Mesodermal cell (in vitro differentiated cells): ENCODE results near the gene UBE2L3.

Experiments
- H3K27ac ChIP-seq: 2 replicates; pipeline ENCODE4 v1.7.0; 2013; ENCODE audit warnings: mild to moderate bottlenecking, low read depth, low read length, moderate library complexity; ENCODE audit not compliant: severe bottlenecking
- H3K36me3 ChIP-seq: 2 replicates; pipeline ENCODE4 v1.7.1; 2013; ENCODE audit warnings: mild to moderate bottlenecking, low read length, moderate library complexity; ENCODE audit not compliant: control insufficient read depth, insufficient read depth
- H3K4me1 ChIP-seq: one replicate; pipeline ENCODE4 v1.7.1; 2013; ENCODE audit warnings: mild to moderate bottlenecking, low read length; ENCODE audit not compliant: insufficient read depth, control insufficient read depth, poor library complexity, severe bottlenecking
- H3K4me3 ChIP-seq: 2 replicates; pipeline ENCODE4 v1.7.0; 2013; ENCODE audit warnings: low read length, control low read depth, mild to moderate bottlenecking; ENCODE audit not compliant: insufficient read depth, poor library complexity, severe bottlenecking; ENCODE audit errors: extremely low read depth
- H3K9me3 ChIP-seq: 2 replicates; pipeline ENCODE4 v1.7.1; 2013; ENCODE audit warnings: mild to moderate bottlenecking, low read length, moderate library complexity; ENCODE audit not compliant: control insufficient read depth
- WGBS, 2 experiments: methylation state at CpG; one replicate each; pipeline ENCODE4 v1.1.5; 2013; ENCODE audit warnings: missing lambda C conversion rate in 2 of 2; ENCODE audit not compliant: insufficient coverage in 2 of 2; 5-methylcytosine and 5-hydroxymethylcytosine counted together

UBE2L3 gene

GRCh38 chr22:21650823-21651520, 83.5 kb downstream of the UBE2L3 start:
- H3K27ac ChIP-seq: peak overlapping the region; percentile 84
- H3K9me3 ChIP-seq: no peaks in the 10 kb centered on the region
- H3K4me3 ChIP-seq: peak overlapping the region; percentile 75
- H3K36me3 ChIP-seq: peaks cover 49% of the 10 kb centered on the region
- peaks cover 17% of the 10 kb centered on the region for H3K4me1 ChIP-seq
- 0 to 7% methylated on average over 1 to 3 of the region's 6 CpGs for WGBS, 2 experiments

GRCh38 chr22:21651521-21652009, 84.1 kb downstream of the UBE2L3 start:
- H3K9me3 ChIP-seq: no peaks in the 10 kb centered on the region
- WGBS, 2 experiments: 0 to 1% methylated on average over 15 to 17 of the region's 29 CpGs
- peak overlapping the region; percentile 75 for H3K4me3 ChIP-seq
- peaks cover 17% of the 10 kb centered on the region for H3K4me1 ChIP-seq
- H3K36me3 ChIP-seq: peaks cover 44% of the 10 kb centered on the region
- H3K27ac ChIP-seq: peak overlapping the region; percentile 84

GRCh38 chr22:21652010-21652546, 84.6 kb downstream of the UBE2L3 start:
- H3K36me3 ChIP-seq: peaks cover 40% of the 10 kb centered on the region
- peak overlapping the region; percentile 84 for H3K27ac ChIP-seq
- WGBS, 2 experiments: 0 to 1% methylated on average over 31 to 39 of the region's 44 CpGs
- H3K4me1 ChIP-seq: peaks cover 17% of the 10 kb centered on the region
- H3K9me3 ChIP-seq: no peaks in the 10 kb centered on the region
- peak overlapping the region; percentile 75 for H3K4me3 ChIP-seq

GRCh38 chr22:21652547-21653545, 85.3 kb downstream of the UBE2L3 start:
- peaks cover 17% of the 10 kb centered on the region for H3K4me1 ChIP-seq
- peaks cover 36% of the 10 kb centered on the region for H3K36me3 ChIP-seq
- no peaks in the 10 kb centered on the region for H3K9me3 ChIP-seq
- H3K27ac ChIP-seq: peak overlapping the region; percentile 37
- peak overlapping the region; percentile 75 for H3K4me3 ChIP-seq
- WGBS, 2 experiments: 3 to 7% methylated on average over 26 of the region's 40 CpGs

GRCh38 chr22:21657020-21657359, 89.5 kb downstream of the UBE2L3 start:
- Histone ChIP-seq H3K4me3 (peak overlapping the region; percentile 44), H3K27ac (no peak overlapping the region), H3K4me1 (peaks cover 5% of the 10 kb centered on the region), H3K36me3 (peaks cover 22% of the 10 kb centered on the region), H3K9me3 (no peaks in the 10 kb centered on the region)
- 43 to 47% methylated on average over 14 to 17 of the region's 17 CpGs for WGBS, 2 experiments

GRCh38 chr22:21657360-21658032, 90.0 kb downstream of the UBE2L3 start:
- Histone ChIP-seq H3K4me3 (peak overlapping the region; percentile 44), H3K36me3 (peaks cover 22% of the 10 kb centered on the region), H3K4me1 (peaks cover 5% of the 10 kb centered on the region), H3K27ac (peak overlapping the region; percentile 53), H3K9me3 (no peaks in the 10 kb centered on the region)
- WGBS, 2 experiments: 1% methylated on average over 58 to 59 of the region's 79 CpGs

GRCh38 chr22:21659864-21660525, 92.5 kb downstream of the UBE2L3 start:
- H3K9me3 ChIP-seq: no peaks in the 10 kb centered on the region
- H3K4me1 ChIP-seq: no peaks in the 10 kb centered on the region
- no peak overlapping the region for H3K27ac ChIP-seq
- H3K4me3 ChIP-seq: no peak overlapping the region
- 94 to 96% methylated on average over 7 of the region's 7 CpGs for WGBS, 2 experiments
- H3K36me3 ChIP-seq: peaks cover 4% of the 10 kb centered on the region

- no peaks in the 10 kb centered on the region for H3K36me3 ChIP-seq
- H3K9me3 ChIP-seq: no peaks in the 10 kb centered on the region
- 72 to 80% methylated on average over 4 to 6 of the region's 7 CpGs for WGBS, 2 experiments
- H3K27ac ChIP-seq: no peak overlapping the region
- H3K4me1 ChIP-seq: no peaks in the 10 kb centered on the region
- H3K4me3 ChIP-seq: no peak overlapping the region
Observed at GRCh38 chr22:21660904-21661303, 93.4 kb downstream of the UBE2L3 start.

- 80 to 89% methylated on average over 1 to 3 of the region's 5 CpGs for WGBS, 2 experiments
- H3K36me3 ChIP-seq: no peaks in the 10 kb centered on the region
- no peak overlapping the region for H3K27ac ChIP-seq
- no peak overlapping the region for H3K4me3 ChIP-seq
- no peaks in the 10 kb centered on the region for H3K4me1 ChIP-seq
- H3K9me3 ChIP-seq: no peaks in the 10 kb centered on the region
Observed at GRCh38 chr22:21661991-21662390, 94.5 kb downstream of the UBE2L3 start.

- no peaks in the 10 kb centered on the region for H3K36me3 ChIP-seq
Observed at GRCh38 chr22:21663738-21664137, 96.2 kb downstream of the UBE2L3 start.

More at GRCh38 chr22:21663738-21664137, 96.2 kb downstream of the UBE2L3 start:
- WGBS, 2 experiments: 83 to 100% methylated on average over 2 of the region's 2 CpGs
- Histone ChIP-seq H3K4me1 (no peaks in the 10 kb centered on the region), H3K4me3 (no peak overlapping the region), H3K9me3 (no peaks in the 10 kb centered on the region), H3K27ac (no peak overlapping the region)
